ENCODE results near the gene ASAP2.

- TF ChIP-seq CBFB (CRISPR knock-in tag; IDR thresholded peaks at IDR 0.05; ENCODE audit: low read depth) (no peak), CTCF (IDR thresholded peaks at IDR 0.05) (no peak), SP1 (CRISPR knock-in tag; conservative IDR thresholded peaks at IDR 0.05) (no peak), FOXJ3 (CRISPR knock-in tag; IDR thresholded peaks at IDR 0.05; ENCODE audit: borderline replicate concordance) (no peak), GABPB1 (CRISPR knock-in tag; IDR thresholded peaks at IDR 0.05) (no peak), CREM (CRISPR knock-in tag; IDR thresholded peaks at IDR 0.05) (no peak), ZNF425 (CRISPR knock-in tag; conservative IDR thresholded peaks at IDR 0.05) (no peak), CREB1 (CRISPR knock-in tag; IDR thresholded peaks at IDR 0.05) (no peak), E2F4 (CRISPR knock-in tag; IDR thresholded peaks at IDR 0.05; ENCODE audit: borderline replicate concordance, low read depth) (no peak), TEAD1 (CRISPR knock-in tag; IDR thresholded peaks at IDR 0.05) (no peak), ATF3 (CRISPR knock-in tag; conservative IDR thresholded peaks at IDR 0.05) (no peak), GRHL2 (CRISPR knock-in tag; IDR thresholded peaks at IDR 0.05; ENCODE audit: insufficient replicate concordance, severe bottlenecking) (no peak), IRF1 (CRISPR knock-in tag; IDR thresholded peaks at IDR 0.05) (no peak)
Measured at GRCh38 chr2:9401059-9401547, 194.5 kb downstream of the ASAP2 start.

Measured in WTC11 (cell line).